ENCODE results near the gene MAD2L2. TPM values are rescaled to one million over a fixed set of nuclear protein-coding genes. Genes with fewer than 3 reads are reported as not detected.

MAD2L2 gene
- total and polyA plus RNA-seq, 9 of the 15 experiments (the other 6 are each of a cell fraction or from before 2014, with no cell fraction given) = 12.4 to 286 (median 143) TPM

DNA sequence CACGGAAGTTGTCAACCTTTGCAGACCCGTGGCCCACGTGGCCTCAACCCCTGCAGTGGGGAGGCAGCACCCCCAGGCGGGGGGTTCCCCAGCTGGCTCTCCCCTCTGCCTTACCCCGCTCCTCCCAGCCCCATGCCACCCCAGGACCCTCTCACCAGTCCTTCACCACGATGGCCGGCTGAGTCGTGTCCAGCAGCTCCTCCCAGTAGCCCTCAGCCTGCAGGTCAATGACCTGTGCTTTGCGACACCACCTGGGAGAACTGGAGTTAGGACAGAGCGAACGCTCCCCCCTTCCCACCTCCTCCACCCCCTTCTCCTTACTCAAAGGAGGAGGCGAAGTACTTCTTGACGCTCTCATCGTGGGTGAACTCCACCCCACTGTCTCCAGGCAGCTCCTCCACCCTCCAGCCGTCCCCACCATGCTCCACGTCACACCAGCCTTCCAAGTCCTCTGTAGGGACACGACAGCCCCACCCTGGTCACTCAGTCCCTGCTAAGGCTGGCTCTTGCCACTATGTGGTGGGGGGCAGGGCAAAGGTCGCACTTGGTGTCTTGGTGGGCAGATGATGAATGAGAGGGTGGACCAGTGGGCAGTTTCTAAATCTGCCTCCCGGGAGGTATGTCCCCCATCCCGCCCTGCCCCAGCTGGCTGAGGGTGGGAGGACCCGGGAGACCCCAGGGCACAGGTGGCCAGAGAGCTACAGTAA is 31.2 kb downstream of the MAD2L2 start (continued):
- TF ChIP-seq ZSCAN32 (CRISPR knock-in tag; IDR thresholded peaks at IDR 0.05) = no peak
- TF ChIP-seq PRPF4 (IDR thresholded peaks at IDR 0.05; ENCODE audit: insufficient read depth, low read depth, low read length, poor library complexity, severe bottlenecking) = no peak
- no peak for TF ChIP-seq ZBTB9 (CRISPR knock-in tag; IDR thresholded peaks at IDR 0.05)
- no peak for TF ChIP-seq CTBP1 (IDR thresholded peaks at IDR 0.05; ENCODE audit: borderline replicate concordance)
- TF ChIP-seq GTF2A2 (tag; IDR thresholded peaks at IDR 0.05) = no peak
- no peak for TF ChIP-seq ZNF133 (CRISPR knock-in tag; IDR thresholded peaks at IDR 0.05)
- 0 out of 2 replicates have a peak, but pooled peaks have one; percentile 46 for TF ChIP-seq ZC3H4 (CRISPR knock-in tag; IDR thresholded peaks at IDR 0.05; ENCODE audit: borderline replicate concordance)
- TF ChIP-seq PHF20 (IDR thresholded peaks at IDR 0.05; ENCODE audit: partially characterized antibody) = no peak
- TF ChIP-seq, protein P1, sequence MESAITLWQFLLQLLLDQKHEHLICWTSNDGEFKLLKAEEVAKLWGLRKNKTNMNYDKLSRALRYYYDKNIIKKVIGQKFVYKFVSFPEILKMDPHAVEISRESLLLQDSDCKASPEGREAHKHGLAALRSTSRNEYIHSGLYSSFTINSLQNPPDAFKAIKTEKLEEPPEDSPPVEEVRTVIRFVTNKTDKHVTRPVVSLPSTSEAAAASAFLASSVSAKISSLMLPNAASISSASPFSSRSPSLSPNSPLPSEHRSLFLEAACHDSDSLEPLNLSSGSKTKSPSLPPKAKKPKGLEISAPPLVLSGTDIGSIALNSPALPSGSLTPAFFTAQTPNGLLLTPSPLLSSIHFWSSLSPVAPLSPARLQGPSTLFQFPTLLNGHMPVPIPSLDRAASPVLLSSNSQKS (CRISPR knock-in tag; IDR thresholded peaks at IDR 0.05) = no peak
- TF ChIP-seq MBD1 (CRISPR knock-in tag; IDR thresholded peaks at IDR 0.05) = no peak
- TF ChIP-seq SUPT5H (IDR thresholded peaks at IDR 0.05) = no peak
- TF ChIP-seq, protein P2, sequence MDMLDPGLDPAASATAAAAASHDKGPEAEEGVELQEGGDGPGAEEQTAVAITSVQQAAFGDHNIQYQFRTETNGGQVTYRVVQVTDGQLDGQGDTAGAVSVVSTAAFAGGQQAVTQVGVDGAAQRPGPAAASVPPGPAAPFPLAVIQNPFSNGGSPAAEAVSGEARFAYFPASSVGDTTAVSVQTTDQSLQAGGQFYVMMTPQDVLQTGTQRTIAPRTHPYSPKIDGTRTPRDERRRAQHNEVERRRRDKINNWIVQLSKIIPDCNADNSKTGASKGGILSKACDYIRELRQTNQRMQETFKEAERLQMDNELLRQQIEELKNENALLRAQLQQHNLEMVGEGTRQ (CRISPR knock-in tag; IDR thresholded peaks at IDR 0.05) = no peak; the same call in 1 of the 2 replicates
- TF ChIP-seq, protein P3, sequence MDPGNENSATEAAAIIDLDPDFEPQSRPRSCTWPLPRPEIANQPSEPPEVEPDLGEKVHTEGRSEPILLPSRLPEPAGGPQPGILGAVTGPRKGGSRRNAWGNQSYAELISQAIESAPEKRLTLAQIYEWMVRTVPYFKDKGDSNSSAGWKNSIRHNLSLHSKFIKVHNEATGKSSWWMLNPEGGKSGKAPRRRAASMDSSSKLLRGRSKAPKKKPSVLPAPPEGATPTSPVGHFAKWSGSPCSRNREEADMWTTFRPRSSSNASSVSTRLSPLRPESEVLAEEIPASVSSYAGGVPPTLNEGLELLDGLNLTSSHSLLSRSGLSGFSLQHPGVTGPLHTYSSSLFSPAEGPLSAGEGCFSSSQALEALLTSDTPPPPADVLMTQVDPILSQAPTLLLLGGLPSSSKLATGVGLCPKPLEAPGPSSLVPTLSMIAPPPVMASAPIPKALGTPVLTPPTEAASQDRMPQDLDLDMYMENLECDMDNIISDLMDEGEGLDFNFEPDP (CRISPR knock-in tag; IDR thresholded peaks at IDR 0.05) = no peak
- no peak for TF ChIP-seq PPARD (CRISPR knock-in tag; IDR thresholded peaks at IDR 0.05)
- no peak for TF ChIP-seq LARP7 (IDR thresholded peaks at IDR 0.05)
- TF ChIP-seq ZNF764 (CRISPR knock-in tag; IDR thresholded peaks at IDR 0.05; ENCODE audit: low read depth) = no peak
- TF ChIP-seq ZNF347 (CRISPR knock-in tag; IDR thresholded peaks at IDR 0.05; ENCODE audit: low read depth) = no peak
